SK-N-SH treated with all-trans-retinoic acid at 6 μM for 48 hours (cell line): ENCODE results near the gene AGPS.
"Not testable (repeated sequence)": the region's sequence is repeated elsewhere in the genome, so short reads cannot be mapped to it uniquely, and the experiment has no call there.

ENCODE experiments used
- ATAC-seq: fragments of 200-7000 bp; cut with Tn5 transposase; 3 replicates; pipeline ENCODE4 v1.9.1; 2020; ENCODE audit warnings: mild to moderate bottlenecking, moderate library complexity
- ARNTL ChIP-seq: fragments of 450-650 bp; formaldehyde crosslinking; IDR thresholded peaks from 2 replicates; pipeline ENCODE4 v1.5.0; 2020; ENCODE audit warnings: low read depth, mild to moderate bottlenecking, moderate library complexity, borderline replicate concordance
- BACH2 ChIP-seq: fragments of 250-450 bp; sonication (Bioruptor Pico); IDR thresholded peaks from 2 replicates; pipeline ENCODE4 v1.9.0; 2021; ENCODE audit warnings: mild to moderate bottlenecking, borderline replicate concordance
- CSDC2 ChIP-seq: fragments of 250-450 bp; sonication (Bioruptor Pico); IDR thresholded peaks from 2 replicates; pipeline ENCODE4 v1.5.0; 2020; ENCODE audit warnings: mild to moderate bottlenecking, moderate library complexity
- CSRNP3 ChIP-seq: fragments of 250-450 bp; sonication (Bioruptor Pico); IDR thresholded peaks from 2 replicates; pipeline ENCODE4 v1.5.1; 2021; ENCODE audit warnings: mild to moderate bottlenecking, moderate library complexity
- ESRRG ChIP-seq: fragments of 250-450 bp; sonication (Bioruptor Pico); IDR thresholded peaks from 2 replicates; pipeline ENCODE4 v1.6.1; 2021; ENCODE audit warnings: mild to moderate bottlenecking
- GLIS3 ChIP-seq: fragments of 250-450 bp; sonication (Bioruptor Pico); IDR thresholded peaks from 2 replicates; pipeline ENCODE4 v1.5.0; 2020; ENCODE audit warnings: mild to moderate bottlenecking, moderate library complexity
- ISL1 ChIP-seq: fragments of 250-450 bp; sonication (Bioruptor Pico); IDR thresholded peaks from 2 replicates; pipeline ENCODE4 v2.1.2; 2022; ENCODE audit warnings: mild to moderate bottlenecking, moderate library complexity
- OSR1 ChIP-seq: fragments of 250-450 bp; sonication (Bioruptor Pico); IDR thresholded peaks from 2 replicates; pipeline ENCODE4 v1.8.0; 2022; ENCODE audit warnings: moderate library complexity, mild to moderate bottlenecking, inconsistent platforms
- PATZ1 ChIP-seq: fragments of 250-450 bp; sonication (Bioruptor Pico); IDR thresholded peaks from 2 replicates; pipeline ENCODE4 v1.8.0; 2020; ENCODE audit warnings: mild to moderate bottlenecking, moderate library complexity, borderline replicate concordance
- PPARA ChIP-seq: fragments of 250-450 bp; sonication (Bioruptor Pico); IDR thresholded peaks from 2 replicates; pipeline ENCODE4 v1.5.0; 2020; ENCODE audit warnings: mild to moderate bottlenecking, borderline replicate concordance
- RARB ChIP-seq: fragments of 250-450 bp; sonication (Bioruptor Pico); IDR thresholded peaks from 2 replicates; pipeline ENCODE4 v1.8.0; 2021; ENCODE audit warnings: mild to moderate bottlenecking, moderate library complexity
- SNAI2 ChIP-seq: fragments of 250-450 bp; sonication (Bioruptor Pico); IDR thresholded peaks from 2 replicates; pipeline ENCODE4 v1.5.0; 2020; ENCODE audit warnings: mild to moderate bottlenecking, moderate library complexity
- TCF4 ChIP-seq: fragments of 250-450 bp; sonication (Bioruptor Pico); IDR thresholded peaks from 2 replicates; pipeline ENCODE4 v1.8.0; 2021; ENCODE audit warnings: mild to moderate bottlenecking, moderate library complexity, borderline replicate concordance
- TOX ChIP-seq: fragments of 250-450 bp; sonication (Bioruptor Pico); IDR thresholded peaks from 2 replicates; pipeline ENCODE4 v1.8.0; 2021; ENCODE audit warnings: mild to moderate bottlenecking, moderate library complexity, borderline replicate concordance
- TSHZ2 ChIP-seq: fragments of 250-450 bp; sonication (Bioruptor Pico); IDR thresholded peaks from 2 replicates; pipeline ENCODE4 v1.5.0; 2020; ENCODE audit warnings: mild to moderate bottlenecking, moderate library complexity
- ZC3H10 ChIP-seq: fragments of 250-450 bp; sonication (Bioruptor Pico); IDR thresholded peaks from 2 replicates; pipeline ENCODE4 v1.5.1; 2021; ENCODE audit warnings: mild to moderate bottlenecking, moderate library complexity
- ZFP3 ChIP-seq: fragments of 250-450 bp; sonication (Bioruptor Pico); IDR thresholded peaks from 2 replicates; pipeline ENCODE4 v1.5.0; 2020; ENCODE audit warnings: mild to moderate bottlenecking, moderate library complexity
- ZFP30 ChIP-seq: fragments of 450-650 bp; formaldehyde crosslinking; IDR thresholded peaks from 2 replicates; pipeline ENCODE4 v1.5.0; 2022; ENCODE audit warnings: mild to moderate bottlenecking, moderate library complexity
- ZNF565 ChIP-seq: fragments of 450-650 bp; formaldehyde crosslinking; conservative IDR thresholded peaks from 2 replicates; pipeline ENCODE4 v1.5.0; 2020; ENCODE audit warnings: low read depth, mild to moderate bottlenecking, moderate library complexity
- ZNF70 ChIP-seq: fragments of 450-650 bp; formaldehyde crosslinking; IDR thresholded peaks from 2 replicates; pipeline ENCODE4 v1.5.0; 2020; ENCODE audit warnings: mild to moderate bottlenecking, moderate library complexity
- ZNF8 ChIP-seq: fragments of 450-650 bp; formaldehyde crosslinking; IDR thresholded peaks from 2 replicates; pipeline ENCODE4 v1.5.0; 2020; ENCODE audit warnings: mild to moderate bottlenecking, moderate library complexity
- TF ChIP-seq, protein P1 (sequence below): fragments of 250-450 bp; sonication (Bioruptor Pico); IDR thresholded peaks from 2 replicates; pipeline ENCODE4 v1.8.0; 2021; ENCODE audit warnings: low read depth, mild to moderate bottlenecking, moderate library complexity, borderline replicate concordance

Gene AGPS

DNA sequence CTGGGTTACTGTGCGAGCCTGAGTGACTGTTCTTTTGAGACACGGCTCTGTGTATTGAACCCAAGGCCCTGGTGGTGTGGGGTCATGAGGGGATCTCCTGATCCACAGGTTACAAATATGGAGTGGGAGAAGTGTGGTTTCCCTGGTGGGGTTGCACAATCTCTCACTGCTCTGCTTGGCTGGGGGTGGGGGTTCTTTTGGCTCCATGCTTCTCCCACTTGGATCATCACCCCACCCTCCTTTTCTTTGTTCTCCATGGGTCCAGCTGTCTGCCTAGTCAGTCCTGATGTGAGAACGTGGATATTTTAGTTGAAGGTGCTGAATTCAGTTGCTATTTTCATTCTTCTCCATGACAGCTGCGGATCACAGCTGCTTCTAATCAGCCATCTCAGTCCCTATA lies 37.8 kb downstream of the AGPS start:
- TF ChIP-seq ZNF565 (CRISPR knock-in tag): no peak
- TF ChIP-seq ISL1 (CRISPR knock-in tag): no peak
- TF ChIP-seq RARB (CRISPR knock-in tag): no peak
- TF ChIP-seq TCF4 (CRISPR knock-in tag): no peak
- no peak for TF ChIP-seq CSDC2 (CRISPR knock-in tag)
- TF ChIP-seq ZNF70 (CRISPR knock-in tag): no peak
- TF ChIP-seq ZFP3 (CRISPR knock-in tag): no peak
- TF ChIP-seq OSR1: no peak
- TF ChIP-seq CSRNP3 (CRISPR knock-in tag): no peak
- no peak for TF ChIP-seq ZC3H10 (CRISPR knock-in tag)
- TF ChIP-seq ZFP30 (CRISPR knock-in tag): no peak
- TF ChIP-seq PPARA (CRISPR knock-in tag): no peak
- TF ChIP-seq ZNF8 (CRISPR knock-in tag): no peak
- TF ChIP-seq GLIS3: no peak
- TF ChIP-seq, protein P1, sequence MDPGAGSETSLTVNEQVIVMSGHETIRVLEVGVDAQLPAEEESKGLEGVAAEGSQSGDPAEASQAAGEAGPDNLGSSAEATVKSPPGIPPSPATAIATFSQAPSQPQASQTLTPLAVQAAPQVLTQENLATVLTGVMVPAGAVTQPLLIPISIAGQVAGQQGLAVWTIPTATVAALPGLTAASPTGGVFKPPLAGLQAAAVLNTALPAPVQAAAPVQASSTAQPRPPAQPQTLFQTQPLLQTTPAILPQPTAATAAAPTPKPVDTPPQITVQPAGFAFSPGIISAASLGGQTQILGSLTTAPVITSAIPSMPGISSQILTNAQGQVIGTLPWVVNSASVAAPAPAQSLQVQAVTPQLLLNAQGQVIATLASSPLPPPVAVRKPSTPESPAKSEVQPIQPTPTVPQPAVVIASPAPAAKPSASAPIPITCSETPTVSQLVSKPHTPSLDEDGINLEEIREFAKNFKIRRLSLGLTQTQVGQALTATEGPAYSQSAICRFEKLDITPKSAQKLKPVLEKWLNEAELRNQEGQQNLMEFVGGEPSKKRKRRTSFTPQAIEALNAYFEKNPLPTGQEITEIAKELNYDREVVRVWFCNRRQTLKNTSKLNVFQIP (CRISPR knock-in tag): no peak
- TF ChIP-seq TOX (CRISPR knock-in tag): no peak
- TF ChIP-seq ARNTL (CRISPR knock-in tag): no peak
- no peak for TF ChIP-seq PATZ1
- no peak for TF ChIP-seq TSHZ2
- no peak for ATAC-seq

- not testable (repeated sequence) for ATAC-seq
Measured at GRCh38 chr2:177431111-177431725, 38.6 kb downstream of the AGPS start.

DNA sequence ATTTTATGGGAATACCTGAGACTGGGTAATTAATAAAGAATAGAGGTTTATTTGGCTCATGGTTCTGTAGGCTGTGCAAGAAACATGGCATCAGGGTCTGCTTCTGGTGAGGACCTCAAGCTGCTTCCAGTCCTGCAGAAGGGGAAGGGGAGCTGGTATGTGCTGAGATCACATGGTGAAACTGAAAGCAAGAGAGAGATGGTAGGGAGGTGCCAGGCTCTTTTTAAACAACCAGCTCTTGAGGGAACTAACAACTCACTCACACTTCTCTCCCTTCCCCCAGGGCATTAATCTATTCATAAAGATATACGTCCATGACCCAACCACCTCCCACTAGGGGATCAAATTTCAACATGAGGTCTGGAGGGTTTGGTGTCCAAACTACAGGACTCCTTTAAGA lies 40.1 kb downstream of the AGPS start:
- no peak for TF ChIP-seq ISL1 (CRISPR knock-in tag)
- no peak for TF ChIP-seq PATZ1
- TF ChIP-seq ESRRG (CRISPR knock-in tag): no peak
- TF ChIP-seq BACH2 (CRISPR knock-in tag): no peak
- TF ChIP-seq TSHZ2: no peak
- no peak for TF ChIP-seq TCF4 (CRISPR knock-in tag)
- TF ChIP-seq SNAI2 (CRISPR knock-in tag): no peak
- TF ChIP-seq, protein P1 (CRISPR knock-in tag): no peak
- TF ChIP-seq, all 23 proteins: peak for 0
- no peak for ATAC-seq
